ENCODE data around the gene SYT1.

SYT1 gene

DNA sequence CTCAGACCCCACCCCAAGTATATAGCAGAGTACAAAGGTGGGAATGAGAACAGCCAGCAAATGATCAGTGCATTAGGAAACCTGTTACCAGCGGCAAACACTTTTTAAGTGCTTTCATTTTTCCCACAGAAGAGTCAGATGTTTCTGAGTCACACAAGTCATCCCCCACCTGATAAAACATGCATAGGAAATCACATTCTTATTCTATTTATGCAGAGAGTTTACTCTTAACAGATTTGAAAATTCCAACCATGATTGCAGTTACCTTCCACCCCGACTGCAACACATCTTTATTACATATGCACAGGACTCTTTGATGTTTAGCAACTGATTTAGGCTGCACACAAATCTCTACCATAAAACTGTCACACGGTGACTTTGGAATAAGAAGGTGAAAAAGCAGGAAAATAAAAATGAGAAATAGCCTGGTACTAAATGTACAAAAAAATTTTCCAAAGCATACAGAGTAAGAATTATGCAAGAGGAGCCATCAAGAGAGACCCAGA is 589.8 kb downstream of the SYT1 start:
- no peak for DNase-seq

DNA sequence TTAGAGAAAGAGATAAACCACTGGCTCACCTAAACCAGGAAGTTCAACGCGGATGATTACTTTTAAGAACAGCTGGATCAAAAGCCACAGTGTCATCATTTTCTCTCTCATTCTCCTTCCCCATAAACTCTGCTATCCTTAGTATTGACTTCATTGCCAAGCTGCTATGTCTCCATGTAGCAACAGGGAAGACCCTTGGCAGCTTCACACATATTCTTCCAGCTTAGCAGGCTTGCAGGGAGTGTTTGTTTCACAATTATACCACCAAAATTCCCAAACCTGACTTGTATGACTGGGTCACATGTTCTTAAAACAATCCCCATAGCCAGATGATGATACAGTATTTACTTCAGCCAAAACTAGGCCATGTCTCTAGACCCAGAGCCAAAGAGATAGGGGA is 590.7 kb downstream of the SYT1 start:
- DNase-seq, result no peak

- DNase-seq, result no peak
Measured at GRCh38 chr12:79482323-79482722, 617.7 kb downstream of the SYT1 start.

GRCh38 chr12:79482921-79483320 is 618.3 kb downstream of the SYT1 start:
- no peak for DNase-seq

- DNase-seq, result no peak
Measured at GRCh38 chr12:79486154-79486553, 621.6 kb downstream of the SYT1 start.

DNA sequence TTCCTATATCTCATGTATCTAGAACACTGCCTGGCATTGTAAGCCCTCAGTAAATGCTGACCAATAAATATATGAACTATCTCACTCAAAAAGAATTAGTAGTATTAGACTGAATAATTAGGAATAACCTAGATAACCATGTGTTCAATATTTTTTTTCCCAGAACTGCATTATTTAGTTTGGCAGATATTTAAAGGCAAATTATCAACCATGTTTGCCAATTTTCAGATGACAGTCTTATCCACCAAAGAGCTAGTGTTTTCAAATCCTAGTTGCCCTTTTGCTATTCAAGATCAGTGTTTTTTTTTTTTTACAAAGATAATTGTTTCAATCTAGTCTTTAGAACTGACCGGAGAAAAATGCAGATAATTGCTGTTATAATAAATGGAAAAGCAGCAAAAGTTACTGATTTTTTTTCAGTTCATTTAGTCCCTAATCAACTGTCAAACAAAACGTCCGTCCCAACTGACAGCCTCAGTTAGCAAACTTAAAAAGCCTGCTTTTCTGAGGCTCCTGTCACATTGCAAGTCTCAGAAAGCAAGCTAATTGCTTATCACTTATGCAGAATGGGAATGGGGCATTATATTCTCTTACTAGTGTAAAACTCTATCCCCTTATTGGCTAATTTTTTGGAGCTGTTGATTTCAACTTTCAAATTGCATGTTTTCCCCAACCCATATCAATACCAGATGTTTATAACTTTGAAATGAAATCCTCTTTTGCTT is 623.0 kb downstream of the SYT1 start:
- DNase-seq, result no peak
